Kidney (tissue), 14 donors: ENCODE measurements around the gene TTC7B. TPM values are rescaled to one million over a fixed set of nuclear protein-coding genes. Genes with fewer than 3 reads are reported as not detected.
A peak's percentile ranks its signal among the peaks of the same experiment; 100 is the strongest.

Source experiments
- DNase-seq, 5 donors: peaks; one replicate each; pipeline ENCODE4 v3.0.0-alpha.2; 2013 to 2020
- FAIRE-seq: peaks from 2 replicates; lab custom pipeline; 2012; peaks lifted over from hg19 to GRCh38; lab: Jason Lieb, UNC
- H3K27ac ChIP-seq, 2 donors: one replicate each; pipeline ENCODE4 v1.7.0; 2013; ENCODE audit warnings: low read depth in 2 of 2, low read length in 2 of 2, inconsistent platforms in 1 of 2
- H3K27me3 ChIP-seq: one replicate; pipeline ENCODE4 v1.7.1; 2013; ENCODE audit warnings: low read length, inconsistent platforms; ENCODE audit not compliant: control insufficient read depth, insufficient read depth
- H3K36me3 ChIP-seq, 3 donors: one replicate each; pipeline versions ENCODE4 v1.7.0 to v1.7.1; 2013; ENCODE audit warnings: low read length in 3 of 3, control low read depth in 1 of 3, inconsistent platforms in 1 of 3; ENCODE audit not compliant: insufficient read depth in 3 of 3, control insufficient read depth in 2 of 3
- H3K4me1 ChIP-seq, 3 donors: one replicate each; pipeline versions ENCODE4 v1.7.0 to v1.7.1; 2013; ENCODE audit warnings: low read length in 3 of 3, inconsistent platforms in 1 of 3, low read depth in 1 of 3; ENCODE audit not compliant: control insufficient read depth in 2 of 3, insufficient read depth in 2 of 3
- H3K4me3 ChIP-seq, 3 donors: one replicate each; pipeline versions ENCODE4 v1.7.0 to v1.8.1; 2013; ENCODE audit warnings: low read length in 3 of 3, control low read depth in 1 of 3, inconsistent platforms in 1 of 3
- H3K9ac ChIP-seq, 3 donors: one replicate each; pipeline versions ENCODE4 v1.7.0 to v1.7.1; 2013; ENCODE audit warnings: low read length in 3 of 3, control low read depth in 1 of 3, inconsistent platforms in 1 of 3
- H3K9me3 ChIP-seq, 3 donors: one replicate each; pipeline versions ENCODE4 v1.7.0 to v1.7.1; 2013; ENCODE audit warnings: low read length in 3 of 3, control low read depth in 1 of 3, inconsistent platforms in 1 of 3; ENCODE audit not compliant: control insufficient read depth in 2 of 3, insufficient read depth in 1 of 3
- intact Hi-C: fragments of 100-400 bp; cut with DNase I; formaldehyde crosslinking; loops from one replicate; pipeline ENCODE4 v1.11.1; 2022
- polyA plus RNA-seq: library from polyadenylated mRNA; stranded (reverse); fragments of 350-450 nt; fragmentation: Illumina TruSeq; extraction: RNeasy Lipid Tissue Mini Kit (QIAGEN cat#74804); gene quantifications from one replicate; pipeline ENCODE4 v1.2.3, GENCODE V29; 2014; ENCODE audit warnings: low read depth, low replicate concordance; ENCODE audit not compliant: insufficient read depth
- total RNA-seq: library from RNA; stranded (reverse); fragmentation: NEBNext Ultra II Directional; extraction: Animal tissue kit (Norgen Biotek cat#: 25700); gene quantifications from one replicate; pipeline ENCODE4 v1.2.1, GENCODE V29; 2021
- TF ChIP-seq, protein P1 (sequence below): IDR thresholded peaks from 3 replicates; pipeline ENCODE4 v1.5.1; 2012; ENCODE audit warnings: mild to moderate bottlenecking, moderate library complexity, borderline replicate concordance; ENCODE audit not compliant: insufficient read depth; ENCODE audit errors: extremely low read depth
- donor health status: control.
- donor health status: control.
- donor health status: control.
- donor health status: control.
- donor health status: control.
- donor health status: DM: yes; HTN: yes; CAD: no.
- donor health status: Normal renal cell carcinoma (clear cell type).

Gene TTC7B
- total and polyA plus RNA-seq, 2 donors from 2014 or later, result 23.4 to 48.3 TPM

DNA sequence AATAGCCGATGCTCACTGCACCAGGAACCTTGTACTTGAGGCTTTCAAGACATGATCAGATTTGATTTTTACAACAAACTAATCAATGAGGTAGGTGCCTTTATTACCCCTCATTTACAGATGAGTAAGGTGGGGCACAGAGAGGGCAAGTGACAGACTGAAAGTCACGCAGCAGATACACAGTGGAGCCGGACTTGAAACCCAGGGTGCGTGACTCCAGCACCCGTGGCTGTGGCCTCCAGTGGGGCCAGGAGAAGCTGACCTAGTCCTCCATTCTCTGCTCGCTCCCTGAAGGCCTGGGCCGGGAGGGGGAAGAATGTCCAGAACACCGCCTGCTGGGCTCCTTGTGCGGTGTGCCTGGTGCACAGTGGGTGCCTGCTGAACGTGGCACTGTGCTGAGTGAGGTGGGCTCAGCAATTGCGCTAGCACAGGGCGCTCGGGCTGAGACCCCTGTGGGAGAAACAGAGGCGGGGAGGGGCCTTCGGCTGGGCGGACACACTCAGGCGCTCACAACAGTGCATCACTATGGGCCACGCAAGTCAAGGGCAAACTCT lies 294.2 kb downstream of the TTC7B start:
- TF ChIP-seq, protein P1, sequence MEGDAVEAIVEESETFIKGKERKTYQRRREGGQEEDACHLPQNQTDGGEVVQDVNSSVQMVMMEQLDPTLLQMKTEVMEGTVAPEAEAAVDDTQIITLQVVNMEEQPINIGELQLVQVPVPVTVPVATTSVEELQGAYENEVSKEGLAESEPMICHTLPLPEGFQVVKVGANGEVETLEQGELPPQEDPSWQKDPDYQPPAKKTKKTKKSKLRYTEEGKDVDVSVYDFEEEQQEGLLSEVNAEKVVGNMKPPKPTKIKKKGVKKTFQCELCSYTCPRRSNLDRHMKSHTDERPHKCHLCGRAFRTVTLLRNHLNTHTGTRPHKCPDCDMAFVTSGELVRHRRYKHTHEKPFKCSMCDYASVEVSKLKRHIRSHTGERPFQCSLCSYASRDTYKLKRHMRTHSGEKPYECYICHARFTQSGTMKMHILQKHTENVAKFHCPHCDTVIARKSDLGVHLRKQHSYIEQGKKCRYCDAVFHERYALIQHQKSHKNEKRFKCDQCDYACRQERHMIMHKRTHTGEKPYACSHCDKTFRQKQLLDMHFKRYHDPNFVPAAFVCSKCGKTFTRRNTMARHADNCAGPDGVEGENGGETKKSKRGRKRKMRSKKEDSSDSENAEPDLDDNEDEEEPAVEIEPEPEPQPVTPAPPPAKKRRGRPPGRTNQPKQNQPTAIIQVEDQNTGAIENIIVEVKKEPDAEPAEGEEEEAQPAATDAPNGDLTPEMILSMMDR, result no peak
- no peaks in the 10 kb centered on the region for H3K36me3 ChIP-seq
- H3K9ac ChIP-seq, result peak overlapping the region in 1 of 3 donors; percentile 12
- FAIRE-seq, result no peak
- peak overlapping the region in 1 of 2 donors; percentile 55 for H3K27ac ChIP-seq
- intact Hi-C loops, result no loop called here
- no peaks in the 10 kb centered on the region for H3K9me3 ChIP-seq
- no peak overlapping the region for H3K4me3 ChIP-seq
- DNase-seq, result peak in 1 of 5 donors; percentile 55
- no peaks in the 10 kb centered on the region for H3K27me3 ChIP-seq
- peaks cover 0 to 13% (median 10%) of the 10 kb centered on the region in 3 donors for H3K4me1 ChIP-seq

DNA sequence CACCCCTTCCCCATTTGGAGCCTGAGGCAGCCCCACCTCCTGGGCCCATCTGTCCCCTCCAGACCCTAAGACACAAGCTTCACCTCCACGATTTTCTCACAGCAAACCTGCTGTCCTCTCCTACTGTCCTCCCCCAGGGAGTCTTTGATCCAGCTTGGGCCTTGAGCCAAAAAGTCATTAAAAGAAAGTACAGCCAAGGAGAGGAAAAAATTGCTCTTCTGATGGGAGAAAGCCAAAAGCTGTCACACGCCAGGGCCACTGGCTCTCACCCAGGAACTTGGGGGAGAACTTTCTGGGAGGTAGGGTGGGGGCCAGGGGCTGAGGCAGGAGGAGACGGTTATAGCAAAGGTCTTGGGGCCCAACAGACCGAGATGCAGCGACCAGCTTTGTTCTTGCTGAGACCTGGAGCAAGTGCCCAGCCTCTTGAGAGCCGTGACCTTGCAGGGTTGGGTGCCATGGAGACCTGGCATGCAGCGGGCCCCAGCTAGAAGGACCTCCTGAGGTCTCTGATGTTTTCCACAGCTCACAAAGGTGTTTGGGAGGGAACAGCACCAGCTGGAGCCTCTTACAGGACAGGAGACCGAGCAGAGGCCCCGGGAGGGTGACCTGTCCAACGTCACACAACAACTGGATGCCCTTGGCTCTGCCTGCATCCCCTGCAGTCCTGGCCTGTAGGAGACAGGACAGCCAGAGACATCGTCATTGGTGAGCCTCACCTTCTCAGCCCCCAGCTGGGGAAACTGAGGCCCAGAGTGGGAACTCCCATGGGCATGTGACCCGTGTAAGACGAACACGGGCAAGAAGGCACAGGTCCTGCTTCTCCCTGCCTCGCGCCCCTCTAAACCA lies 294.9 kb downstream of the TTC7B start:
- H3K27ac ChIP-seq, result peak overlapping the region in 1 of 2 donors; percentile 55
- no peaks in the 10 kb centered on the region for H3K27me3 ChIP-seq
- no peak for FAIRE-seq
- H3K4me1 ChIP-seq, result peaks cover 0 to 13% (median 10%) of the 10 kb centered on the region in 3 donors
- no peaks in the 10 kb centered on the region for H3K36me3 ChIP-seq
- H3K9ac ChIP-seq, result no peak overlapping the region
- intact Hi-C loops, result no loop called here
- peak in 3 of 5 donors; percentile 35 to 63 (median 59) for DNase-seq
- no peaks in the 10 kb centered on the region for H3K9me3 ChIP-seq
- TF ChIP-seq, protein P1, result no peak
- H3K4me3 ChIP-seq, result no peak overlapping the region

DNA sequence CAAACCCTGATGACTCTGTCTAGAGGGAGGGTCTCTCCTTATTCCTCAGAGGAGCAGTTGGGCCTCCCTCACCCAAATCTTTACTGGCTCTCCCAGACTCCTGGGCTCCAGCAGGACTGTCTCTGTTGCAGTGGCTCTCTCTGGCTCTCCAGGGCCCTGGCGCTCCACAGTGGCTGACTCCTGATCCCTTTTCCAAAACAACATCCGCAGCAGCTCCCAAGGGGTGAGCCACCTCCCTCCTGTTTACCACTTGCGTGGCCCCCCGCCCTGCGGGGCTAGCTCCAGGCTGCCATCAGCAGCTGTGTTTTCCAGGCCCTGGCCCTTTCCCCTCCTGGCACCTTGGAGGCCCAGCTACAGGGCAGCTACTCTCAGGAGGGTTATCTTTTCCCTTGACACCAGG lies 295.9 kb downstream of the TTC7B start:
- H3K27me3 ChIP-seq, result no peaks in the 10 kb centered on the region
- DNase-seq (peak in 1 of 5 donors; percentile 58), FAIRE-seq (no peak)
- TF ChIP-seq, protein P1, result no peak
- H3K9me3 ChIP-seq, result no peaks in the 10 kb centered on the region
- H3K4me1 ChIP-seq, result peaks cover 0 to 13% (median 10%) of the 10 kb centered on the region in 3 donors
- no peak overlapping the region for H3K9ac ChIP-seq
- H3K27ac ChIP-seq, result no peak overlapping the region
- intact Hi-C loops, result no loop called here
- no peak overlapping the region for H3K4me3 ChIP-seq
- H3K36me3 ChIP-seq, result no peaks in the 10 kb centered on the region
